Endothelial cell (in vitro differentiated cells): Measurements from ENCODE around the gene NRCAM. TPM values are rescaled to one million over a fixed set of nuclear protein-coding genes. Genes with fewer than 3 reads are reported as not detected.

Experiments used
- DNase-seq: peaks from one replicate; pipeline ENCODE4 v3.0.0; 2021; ENCODE audit warnings: low spot score
- H3K27ac Mint-ChIP-seq: one replicate; pipeline ENCODE4 v1.8.0; 2021; ENCODE audit warnings: mixed read lengths, inconsistent platforms; ENCODE audit not compliant: unreplicated experiment
- H3K27me3 Mint-ChIP-seq: one replicate; pipeline ENCODE4 v1.8.0; 2021; ENCODE audit warnings: mild to moderate bottlenecking, moderate library complexity, mixed read lengths, inconsistent platforms; ENCODE audit not compliant: unreplicated experiment
- H3K36me3 Mint-ChIP-seq: one replicate; pipeline ENCODE4 v1.8.0; 2021; ENCODE audit warnings: mild to moderate bottlenecking, low read depth, mixed read lengths, inconsistent platforms; ENCODE audit not compliant: unreplicated experiment
- H3K4me1 Mint-ChIP-seq: one replicate; pipeline ENCODE4 v1.8.0; 2021; ENCODE audit warnings: mild to moderate bottlenecking, mixed read lengths, inconsistent platforms; ENCODE audit not compliant: unreplicated experiment
- H3K4me3 Mint-ChIP-seq: one replicate; pipeline ENCODE4 v1.8.0; 2021; ENCODE audit warnings: mild to moderate bottlenecking, mixed read lengths, inconsistent platforms; ENCODE audit not compliant: unreplicated experiment
- H3K9me3 Mint-ChIP-seq: one replicate; pipeline ENCODE4 v1.8.0; 2021; ENCODE audit warnings: mixed read lengths, inconsistent platforms; ENCODE audit not compliant: unreplicated experiment
- CTCF ChIP-seq: fragments of 200-600 bp; sonication (generic); IDR thresholded peaks from one replicate; pipeline ENCODE4 v1.5.0; 2021; ENCODE audit warnings: antibody characterized with exemption; ENCODE audit not compliant: unreplicated experiment
- total RNA-seq: library from RNA; stranded (reverse); fragmentation: NEBNext Ultra II Directional; extraction: Animal tissue kit (Norgen Biotek cat#: 25700); gene quantifications from one replicate; pipeline ENCODE4 v1.2.1, GENCODE V29; 2021; ENCODE audit not compliant: unreplicated experiment

The NRCAM gene
- total RNA-seq, 1 donor from 2014 or later, result 2.2 TPM

- H3K9me3 Mint-ChIP-seq, result no peaks in the 10 kb centered on the region
- H3K27me3 Mint-ChIP-seq, result no peaks in the 10 kb centered on the region
- no peak for TF ChIP-seq CTCF
- no peaks in the 10 kb centered on the region for H3K36me3 Mint-ChIP-seq
- no peak overlapping the region for H3K4me3 Mint-ChIP-seq
- DNase-seq, result no peak
- peaks cover 5% of the 10 kb centered on the region for H3K4me1 Mint-ChIP-seq
- no peak overlapping the region for H3K27ac Mint-ChIP-seq
Observed at GRCh38 chr7:108484137-108484536, 27.9 kb upstream of the NRCAM start.

GRCh38 chr7:108480311-108480710 is 24.1 kb upstream of the NRCAM start:
- DNase-seq, result no peak
- peaks cover 12% of the 10 kb centered on the region for H3K36me3 Mint-ChIP-seq
- H3K4me3 Mint-ChIP-seq, result no peak overlapping the region
- no peaks in the 10 kb centered on the region for H3K27me3 Mint-ChIP-seq
- H3K4me1 Mint-ChIP-seq, result peaks cover 4% of the 10 kb centered on the region
- no peak overlapping the region for H3K27ac Mint-ChIP-seq
- no peaks in the 10 kb centered on the region for H3K9me3 Mint-ChIP-seq
- no peak for TF ChIP-seq CTCF

GRCh38 chr7:108479751-108480150 is 23.5 kb upstream of the NRCAM start:
- H3K4me1 Mint-ChIP-seq, result peaks cover 4% of the 10 kb centered on the region
- H3K9me3 Mint-ChIP-seq, result no peaks in the 10 kb centered on the region
- H3K36me3 Mint-ChIP-seq, result peaks cover 12% of the 10 kb centered on the region
- no peak overlapping the region for H3K27ac Mint-ChIP-seq
- DNase-seq, result no peak
- H3K27me3 Mint-ChIP-seq, result no peaks in the 10 kb centered on the region
- no peak overlapping the region for H3K4me3 Mint-ChIP-seq
- TF ChIP-seq CTCF, result no peak

GRCh38 chr7:108479118-108479517 is 22.9 kb upstream of the NRCAM start:
- no peak for DNase-seq
- Mint-ChIP-seq H3K9me3 (no peaks in the 10 kb centered on the region), H3K4me3 (no peak overlapping the region), H3K27me3 (no peaks in the 10 kb centered on the region), H3K36me3 (peaks cover 12% of the 10 kb centered on the region), H3K27ac (no peak overlapping the region), H3K4me1 (peaks cover 4% of the 10 kb centered on the region)
- TF ChIP-seq CTCF, result no peak

- no peaks in the 10 kb centered on the region for H3K27me3 Mint-ChIP-seq
- H3K4me3 Mint-ChIP-seq, result no peak overlapping the region
- no peaks in the 10 kb centered on the region for H3K36me3 Mint-ChIP-seq
- no peak for DNase-seq
- peaks cover 11% of the 10 kb centered on the region for H3K4me1 Mint-ChIP-seq
- no peaks in the 10 kb centered on the region for H3K9me3 Mint-ChIP-seq
- TF ChIP-seq CTCF, result no peak
- peak overlapping the region; percentile 50 for H3K27ac Mint-ChIP-seq
Observed at GRCh38 chr7:108468246-108468645, 12.0 kb upstream of the NRCAM start.
